C4-2B (cell line): Measurements from ENCODE around the gene DOCK9.

Experiments
- H3K27ac ChIP-seq: fragments of 450-650 bp; 2 replicates; pipeline ENCODE4 v1.5.1; 2017
- ZFX ChIP-seq: fragments of 450-650 bp; IDR thresholded peaks from 2 replicates; pipeline ENCODE4 v1.6.1; 2017
- TF ChIP-seq, protein P1 (sequence below): fragments of 450-650 bp; conservative IDR thresholded peaks from 2 replicates; pipeline ENCODE4 v1.5.1; 2017; ENCODE audit warnings: mild to moderate bottlenecking

Gene DOCK9

GRCh38 chr13:98889419-98890085, 88.3 kb downstream of the DOCK9 start:
- no peak overlapping the region for H3K27ac ChIP-seq
- TF ChIP-seq, protein P1, sequence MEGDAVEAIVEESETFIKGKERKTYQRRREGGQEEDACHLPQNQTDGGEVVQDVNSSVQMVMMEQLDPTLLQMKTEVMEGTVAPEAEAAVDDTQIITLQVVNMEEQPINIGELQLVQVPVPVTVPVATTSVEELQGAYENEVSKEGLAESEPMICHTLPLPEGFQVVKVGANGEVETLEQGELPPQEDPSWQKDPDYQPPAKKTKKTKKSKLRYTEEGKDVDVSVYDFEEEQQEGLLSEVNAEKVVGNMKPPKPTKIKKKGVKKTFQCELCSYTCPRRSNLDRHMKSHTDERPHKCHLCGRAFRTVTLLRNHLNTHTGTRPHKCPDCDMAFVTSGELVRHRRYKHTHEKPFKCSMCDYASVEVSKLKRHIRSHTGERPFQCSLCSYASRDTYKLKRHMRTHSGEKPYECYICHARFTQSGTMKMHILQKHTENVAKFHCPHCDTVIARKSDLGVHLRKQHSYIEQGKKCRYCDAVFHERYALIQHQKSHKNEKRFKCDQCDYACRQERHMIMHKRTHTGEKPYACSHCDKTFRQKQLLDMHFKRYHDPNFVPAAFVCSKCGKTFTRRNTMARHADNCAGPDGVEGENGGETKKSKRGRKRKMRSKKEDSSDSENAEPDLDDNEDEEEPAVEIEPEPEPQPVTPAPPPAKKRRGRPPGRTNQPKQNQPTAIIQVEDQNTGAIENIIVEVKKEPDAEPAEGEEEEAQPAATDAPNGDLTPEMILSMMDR, result no peak
- TF ChIP-seq ZFX, result no peak

- TF ChIP-seq ZFX, result no peak
- TF ChIP-seq, protein P1, result no peak
- no peak overlapping the region for H3K27ac ChIP-seq
Observed at GRCh38 chr13:98888890-98889279, 89.0 kb downstream of the DOCK9 start.

DNA sequence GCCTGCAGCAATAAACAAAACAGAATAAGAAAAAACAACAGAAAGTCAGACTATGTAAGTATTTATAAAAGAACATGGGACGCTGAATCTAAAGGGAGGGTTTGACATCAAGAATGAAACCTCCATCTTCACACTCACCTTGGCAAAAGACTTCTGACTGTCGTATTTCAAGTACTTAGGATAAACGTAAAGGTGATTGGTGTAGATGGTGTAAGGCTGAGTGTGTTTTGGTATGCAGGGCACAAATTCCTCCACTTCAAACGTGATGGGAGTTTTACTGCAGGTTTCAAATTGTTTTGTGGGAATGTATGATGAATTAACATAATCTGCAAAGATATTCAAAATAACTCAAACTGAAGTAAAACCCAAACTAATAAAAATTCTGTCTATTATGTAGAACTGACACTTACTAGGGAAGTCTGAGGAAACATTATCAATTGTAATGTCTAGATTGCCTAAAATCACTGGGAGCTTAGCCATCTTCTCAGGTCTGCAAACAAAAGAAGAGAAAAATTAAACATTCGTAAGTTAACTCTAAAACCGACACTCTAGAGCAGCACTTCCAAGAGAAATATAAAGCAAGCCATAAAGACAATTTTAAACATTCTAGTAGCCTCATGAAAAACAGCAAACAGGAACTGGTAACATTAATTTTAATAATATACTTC, 89.5 kb downstream of the DOCK9 start:
- no peak overlapping the region for H3K27ac ChIP-seq
- TF ChIP-seq ZFX, result no peak
- TF ChIP-seq, protein P1, result no peak

DNA sequence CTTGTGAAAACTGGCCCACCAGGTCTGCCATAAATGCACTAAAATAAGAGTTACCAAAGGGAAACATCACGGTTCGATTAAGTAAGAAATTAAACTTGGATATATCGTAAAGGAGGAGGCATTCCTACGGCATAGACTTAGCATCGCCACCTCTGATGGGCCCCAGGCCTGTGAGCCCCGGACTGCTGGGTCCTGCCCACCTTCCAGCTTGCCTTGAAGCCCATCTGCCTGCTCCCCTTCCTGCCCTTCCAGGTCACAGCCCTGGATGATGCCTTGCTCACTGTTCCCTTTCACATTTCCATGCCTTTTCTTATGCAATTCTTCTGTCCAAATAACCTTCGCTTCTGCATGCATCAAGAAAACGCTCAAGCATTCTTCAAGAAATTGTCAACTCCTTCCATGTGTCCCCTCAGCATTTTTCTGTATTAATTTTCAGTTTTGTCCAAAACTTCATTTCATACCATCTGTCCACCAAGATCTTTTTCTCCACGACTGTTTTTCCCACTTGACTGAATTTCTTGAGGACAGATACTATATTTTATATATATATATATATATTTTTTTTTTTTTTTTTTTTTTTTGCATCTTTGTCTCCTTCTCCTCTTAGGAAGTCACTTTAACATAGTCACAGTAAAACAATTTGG, 91.2 kb downstream of the DOCK9 start:
- no peak for TF ChIP-seq ZFX
- TF ChIP-seq, protein P1, result no peak
- no peak overlapping the region for H3K27ac ChIP-seq

DNA sequence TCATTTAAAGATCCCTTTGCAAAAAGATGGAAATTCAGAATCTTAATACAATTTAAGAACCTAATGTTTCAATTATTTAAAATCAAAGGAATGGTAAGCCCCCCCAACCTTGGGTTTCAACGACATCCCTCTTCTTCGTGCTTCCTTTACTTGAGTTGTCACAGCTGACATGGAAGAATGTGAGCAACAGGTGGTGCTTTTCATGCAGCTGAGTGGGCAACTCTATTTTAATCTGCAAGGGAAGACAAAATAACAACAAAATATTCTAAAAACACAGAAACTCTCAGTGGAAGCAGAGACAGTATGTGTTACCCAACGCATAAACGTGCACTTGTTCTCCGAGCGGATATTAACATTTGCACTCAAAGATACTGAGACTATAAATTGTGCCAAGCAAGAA, 92.3 kb downstream of the DOCK9 start:
- TF ChIP-seq, protein P1, result no peak
- no peak for TF ChIP-seq ZFX
- no peak overlapping the region for H3K27ac ChIP-seq

DNA sequence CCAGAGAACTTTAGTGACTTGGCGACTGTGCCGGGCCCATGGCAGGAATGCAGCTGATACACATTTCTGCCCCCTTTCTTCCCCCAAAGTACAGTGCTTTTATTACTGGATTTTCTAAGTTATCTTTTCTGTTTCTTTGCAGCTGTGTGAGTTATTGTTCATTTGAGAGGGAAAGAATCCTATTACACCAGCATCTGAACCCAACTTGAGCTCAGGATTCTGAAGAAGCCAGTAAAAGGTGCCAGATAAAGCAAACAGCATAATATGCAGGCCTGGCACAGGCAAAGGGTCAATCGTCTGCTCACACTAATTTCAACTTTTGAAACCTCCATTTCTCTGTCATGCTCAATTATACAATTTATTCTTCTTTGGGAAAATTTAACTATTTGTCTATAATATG, 93.9 kb downstream of the DOCK9 start:
- TF ChIP-seq, protein P1, result no peak

GRCh38 chr13:98881390-98881789, 96.5 kb downstream of the DOCK9 start:
- TF ChIP-seq, protein P1, result no peak
- no peak for TF ChIP-seq ZFX
- H3K27ac ChIP-seq, result no peak overlapping the region

More for the DNA sequence above, 93.9 kb downstream of the DOCK9 start:
- H3K27ac ChIP-seq, result no peak overlapping the region
